Measurements from ENCODE around the gene CHST15.

DNA sequence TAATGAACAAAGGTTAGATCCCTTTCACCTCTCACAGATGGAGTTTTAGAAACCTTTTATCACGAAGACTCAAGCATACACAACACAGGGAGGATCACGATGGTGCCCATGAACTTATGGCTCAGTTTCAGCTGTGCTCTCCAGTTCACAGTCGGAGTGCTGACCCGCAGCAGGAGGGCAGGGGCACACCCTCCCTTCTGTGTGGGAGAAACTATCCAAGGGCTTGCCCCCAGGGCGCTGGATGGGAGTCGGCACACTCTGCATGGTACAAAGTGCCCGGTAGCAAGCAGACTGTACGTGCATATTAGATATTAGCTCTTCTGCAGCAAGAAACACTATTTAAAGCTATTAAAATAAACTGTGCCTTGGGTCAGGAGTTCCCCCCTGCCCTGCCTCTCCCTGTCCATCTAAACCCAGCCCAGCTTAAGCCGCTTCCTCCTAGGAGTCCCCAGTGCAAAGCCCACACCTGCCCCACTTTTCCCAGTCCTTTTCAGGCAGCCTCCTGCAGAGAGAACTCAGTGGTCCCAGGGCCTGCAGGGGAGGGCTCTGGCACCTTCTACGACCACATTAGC is 76.5 kb downstream of the CHST15 start:
- TF ChIP-seq JUND (IDR thresholded peaks at IDR 0.05) (no peak), CTCF (IDR thresholded peaks at IDR 0.05; ENCODE audit: low read depth, low read length, missing input control) (no peak)
